Measurements from ENCODE around the gene DDRGK1.

Gene DDRGK1

GRCh38 chr20:3204124-3204794 lies at the start of gene DDRGK1:
DDRGK1 (minus strand) TSS chr20:3204682; CDS start chr20:3204627, 55 bp downstream.
- peak; percentile 93 to 96 for DNase-seq

DNA sequence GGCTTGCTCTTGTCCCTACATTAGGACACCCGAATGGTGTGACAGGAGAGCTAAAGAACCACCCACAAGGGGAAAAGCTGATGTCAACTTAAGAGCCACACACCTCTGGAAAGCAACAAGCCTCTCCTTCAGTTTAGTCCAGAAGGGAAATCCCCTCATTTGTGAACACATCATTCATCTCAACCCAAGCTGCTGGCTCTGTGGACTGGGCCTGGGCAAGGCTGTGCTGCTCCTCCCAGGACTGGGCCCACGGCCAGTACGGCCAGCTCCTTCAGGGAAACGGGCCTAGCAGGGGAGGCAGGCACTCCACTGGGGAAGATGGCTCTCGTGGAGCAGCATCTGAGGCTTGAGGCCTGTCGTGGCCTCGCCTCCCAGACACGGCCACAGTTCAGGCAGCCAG lies 47.3 kb upstream of the DDRGK1 start:
- DNase-seq: no peak

GRCh38 chr20:3250091-3250504 lies 45.6 kb upstream of the DDRGK1 start:
- no peak for DNase-seq

DNA sequence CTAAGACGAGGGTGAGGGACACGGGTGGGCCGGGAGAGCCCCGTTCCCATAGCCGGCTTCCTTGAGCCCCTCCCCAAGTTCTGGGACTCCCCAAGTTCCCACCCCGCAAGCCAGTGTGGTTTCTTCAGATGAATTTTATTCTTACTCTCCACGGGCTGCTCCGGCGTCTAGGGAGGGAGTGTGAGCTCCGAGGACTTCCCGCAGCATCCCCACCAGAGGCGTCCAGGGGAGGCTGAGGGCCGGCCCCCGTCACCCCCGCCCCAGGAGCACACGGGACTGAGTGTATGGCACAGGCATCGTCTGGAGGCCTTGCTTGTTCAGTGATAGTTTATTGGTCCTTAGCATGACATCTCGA lies 44.5 kb upstream of the DDRGK1 start:
- no peak for DNase-seq

GRCh38 chr20:3248167-3248992 lies 43.9 kb upstream of the DDRGK1 start:
- DNase-seq: peak in 1 of 2 donors; percentile 42

- DNase-seq: no peak
Observed at GRCh38 chr20:3247638-3248037, 43.2 kb upstream of the DDRGK1 start.

- DNase-seq: no peak
Observed at GRCh38 chr20:3246682-3247081, 42.2 kb upstream of the DDRGK1 start.

- DNase-seq: no peak
Observed at GRCh38 chr20:3245711-3246110, 41.2 kb upstream of the DDRGK1 start.

DNA sequence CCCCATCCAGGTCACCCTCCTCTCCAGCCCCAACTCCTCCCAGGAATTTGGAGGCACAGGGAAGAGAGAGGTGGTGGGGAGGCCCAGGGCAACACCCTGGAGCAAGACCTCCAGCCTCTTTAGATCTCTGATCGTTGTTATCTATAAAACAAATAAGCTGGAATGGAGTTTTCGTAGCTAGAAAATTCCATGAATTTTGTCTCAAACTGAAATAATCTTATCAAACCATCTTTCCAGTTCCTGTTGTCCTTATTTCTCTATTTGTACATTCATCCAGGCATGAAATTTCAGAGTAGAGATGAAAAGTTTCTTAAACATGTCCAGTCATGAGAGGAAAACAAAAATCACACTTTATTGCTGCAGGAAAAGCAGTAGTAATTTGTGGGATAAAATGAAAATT lies 40.7 kb upstream of the DDRGK1 start:
- DNase-seq: no peak

DNA sequence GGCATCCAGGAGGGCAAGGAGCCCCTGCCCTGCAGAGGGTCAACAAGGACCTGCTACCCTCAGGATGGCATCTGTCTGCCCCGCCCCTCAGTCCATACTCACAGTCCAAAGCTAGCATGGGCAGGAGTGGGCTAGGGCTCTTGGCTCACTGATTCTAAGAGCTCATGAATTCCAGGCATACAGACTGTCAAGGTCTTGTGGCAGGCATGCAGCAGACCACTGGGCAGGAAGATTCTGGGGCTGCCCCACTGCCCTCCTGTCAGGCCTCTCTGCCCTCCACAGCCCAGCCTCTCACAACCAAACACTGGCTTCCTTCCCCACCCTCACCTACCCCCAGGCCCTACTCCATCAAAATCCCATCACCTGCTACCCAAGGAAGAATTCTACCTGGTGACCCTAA lies 40.1 kb upstream of the DDRGK1 start:
- no peak for DNase-seq

DNA sequence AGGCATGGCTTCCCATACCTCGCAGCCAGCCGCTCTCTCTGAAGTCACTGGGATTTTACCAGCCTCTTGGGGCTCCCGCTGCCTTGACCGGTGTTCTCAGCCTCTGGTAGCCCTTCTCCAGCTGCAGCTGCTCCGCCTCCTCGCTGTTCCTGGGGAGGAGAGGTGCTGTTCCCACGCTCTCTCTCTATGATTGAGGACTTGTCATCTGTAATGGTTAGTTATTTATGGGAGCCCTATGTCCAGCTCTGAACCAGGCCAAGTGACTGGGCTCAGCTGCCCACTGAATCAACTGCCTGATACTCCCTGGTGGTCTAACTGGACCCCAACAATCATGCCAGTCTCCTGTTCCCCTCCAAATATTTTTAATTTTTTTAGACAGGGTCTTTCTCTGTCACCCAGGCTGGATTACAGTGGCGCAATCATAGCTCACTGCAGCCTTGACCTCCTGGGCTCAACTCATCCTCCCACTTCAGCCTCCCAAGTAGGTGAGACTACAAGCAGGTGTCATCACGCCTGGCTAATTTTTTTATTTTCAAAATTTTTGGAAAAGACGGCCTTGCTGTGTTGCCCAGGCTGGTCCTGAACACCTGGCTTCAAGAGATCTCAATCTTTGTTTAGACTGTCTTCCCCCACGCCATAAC lies 39.4 kb upstream of the DDRGK1 start:
- DNase-seq: no peak

GRCh38 chr20:3242172-3242692 lies 37.8 kb upstream of the DDRGK1 start:
- no peak for DNase-seq

DNA sequence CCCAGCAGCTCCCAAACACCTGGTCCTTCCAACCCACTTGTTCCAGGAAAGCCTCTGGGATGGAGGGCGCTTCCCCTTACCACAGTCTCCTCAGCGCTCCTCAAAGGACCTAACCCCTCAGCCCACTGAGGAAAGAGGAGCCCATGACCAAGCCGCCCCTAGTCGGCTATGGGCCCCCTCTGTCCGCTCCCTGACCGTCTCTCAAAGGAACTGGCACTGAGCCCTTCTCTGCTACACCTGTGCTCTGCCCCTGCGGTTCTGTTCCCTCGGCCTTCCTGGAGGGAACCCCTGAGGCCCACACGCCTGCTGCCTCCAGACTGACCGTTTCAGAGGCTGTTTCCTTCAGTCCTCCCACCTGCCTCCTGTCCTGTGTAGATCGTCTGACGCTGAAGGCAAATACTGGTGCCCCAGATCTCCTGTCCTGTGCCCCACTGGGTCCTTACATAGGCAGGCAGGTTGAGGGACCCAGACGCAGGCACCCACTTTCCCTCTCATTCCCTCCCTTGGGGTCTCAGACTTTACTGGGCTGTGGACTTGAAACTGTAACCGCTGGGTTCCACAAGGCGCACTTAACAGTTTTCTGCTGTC lies 36.4 kb upstream of the DDRGK1 start:
- no peak for DNase-seq

GRCh38 chr20:3239867-3240775 lies 35.6 kb upstream of the DDRGK1 start:
- DNase-seq: peak in 1 of 2 donors; percentile 20

- DNase-seq: peak; percentile 49 to 58
Observed at GRCh38 chr20:3239026-3239866, 34.8 kb upstream of the DDRGK1 start, which contains the start of gene SLC4A11. SLC4A11 (minus strand) TSS chr20:3239190; CDS start chr20:3239137, 53 bp downstream.

DNA sequence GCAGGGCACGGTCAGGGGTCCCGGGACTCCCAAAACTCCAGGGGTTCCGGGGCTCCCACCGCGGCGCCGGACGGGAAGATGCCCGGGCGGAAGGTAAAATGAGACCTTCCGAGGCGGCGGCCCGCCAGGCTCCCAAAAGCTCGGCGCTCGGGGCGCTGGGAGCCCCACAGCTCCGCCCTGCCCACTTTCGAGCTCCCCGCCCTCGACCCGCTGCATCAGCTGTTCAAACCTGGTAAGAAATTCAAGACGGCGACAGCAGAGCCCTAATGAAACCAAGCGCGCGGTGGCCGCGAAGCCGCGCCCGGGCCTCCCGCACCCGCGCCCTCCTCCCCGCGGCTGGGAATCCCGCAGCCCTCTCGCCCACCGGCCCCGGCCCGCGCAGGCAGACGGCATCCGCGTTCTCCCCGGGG lies 34.1 kb upstream of the DDRGK1 start:
- peak; percentile 52 to 61 for DNase-seq

- DNase-seq: peak in 1 of 2 donors; percentile 26
Observed at GRCh38 chr20:3237958-3238615, 33.6 kb upstream of the DDRGK1 start.

GRCh38 chr20:3237011-3237957 lies 32.8 kb upstream of the DDRGK1 start:
- no peak for DNase-seq

- no peak for DNase-seq
Observed at GRCh38 chr20:3235666-3236324, 31.3 kb upstream of the DDRGK1 start.

Data from stimulated activated CD4-positive, alpha-beta T cell treated with anti-CD3 and anti-CD28 coated beads, Interleukin-2, amount 100 ng/mL, for 24 hours (primary cell).